Kidney (tissue), 14 donors: ENCODE results near the gene ARHGEF26. TPM values are rescaled to one million over a fixed set of nuclear protein-coding genes. Genes with fewer than 3 reads are reported as not detected.

Source experiments
- DNase-seq, 5 donors: peaks; one replicate each; pipeline ENCODE4 v3.0.0-alpha.2; 2013 to 2020
- FAIRE-seq: peaks from 2 replicates; lab custom pipeline; 2012; peaks lifted over from hg19 to GRCh38; lab: Jason Lieb, UNC
- H3K27ac ChIP-seq, 2 donors: one replicate each; pipeline ENCODE4 v1.7.0; 2013; ENCODE audit warnings: low read depth in 2 of 2, low read length in 2 of 2, inconsistent platforms in 1 of 2
- H3K27me3 ChIP-seq: one replicate; pipeline ENCODE4 v1.7.1; 2013; ENCODE audit warnings: low read length, inconsistent platforms; ENCODE audit not compliant: control insufficient read depth, insufficient read depth
- H3K36me3 ChIP-seq, 3 donors: one replicate each; pipeline versions ENCODE4 v1.7.0 to v1.7.1; 2013; ENCODE audit warnings: low read length in 3 of 3, control low read depth in 1 of 3, inconsistent platforms in 1 of 3; ENCODE audit not compliant: insufficient read depth in 3 of 3, control insufficient read depth in 2 of 3
- H3K4me1 ChIP-seq, 3 donors: one replicate each; pipeline versions ENCODE4 v1.7.0 to v1.7.1; 2013; ENCODE audit warnings: low read length in 3 of 3, inconsistent platforms in 1 of 3, low read depth in 1 of 3; ENCODE audit not compliant: control insufficient read depth in 2 of 3, insufficient read depth in 2 of 3
- H3K4me3 ChIP-seq, 3 donors: one replicate each; pipeline versions ENCODE4 v1.7.0 to v1.8.1; 2013; ENCODE audit warnings: low read length in 3 of 3, control low read depth in 1 of 3, inconsistent platforms in 1 of 3
- H3K9ac ChIP-seq, 3 donors: one replicate each; pipeline versions ENCODE4 v1.7.0 to v1.7.1; 2013; ENCODE audit warnings: low read length in 3 of 3, control low read depth in 1 of 3, inconsistent platforms in 1 of 3
- H3K9me3 ChIP-seq, 3 donors: one replicate each; pipeline versions ENCODE4 v1.7.0 to v1.7.1; 2013; ENCODE audit warnings: low read length in 3 of 3, control low read depth in 1 of 3, inconsistent platforms in 1 of 3; ENCODE audit not compliant: control insufficient read depth in 2 of 3, insufficient read depth in 1 of 3
- intact Hi-C: fragments of 100-400 bp; cut with DNase I; formaldehyde crosslinking; loops from one replicate; pipeline ENCODE4 v1.11.1; 2022
- polyA plus RNA-seq: library from polyadenylated mRNA; stranded (reverse); fragments of 350-450 nt; fragmentation: Illumina TruSeq; extraction: RNeasy Lipid Tissue Mini Kit (QIAGEN cat#74804); gene quantifications from one replicate; pipeline ENCODE4 v1.2.3, GENCODE V29; 2014; ENCODE audit warnings: low read depth, low replicate concordance; ENCODE audit not compliant: insufficient read depth
- total RNA-seq: library from RNA; stranded (reverse); fragmentation: NEBNext Ultra II Directional; extraction: Animal tissue kit (Norgen Biotek cat#: 25700); gene quantifications from one replicate; pipeline ENCODE4 v1.2.1, GENCODE V29; 2021
- TF ChIP-seq, protein P1 (sequence below): IDR thresholded peaks from 3 replicates; pipeline ENCODE4 v1.5.1; 2012; ENCODE audit warnings: mild to moderate bottlenecking, moderate library complexity, borderline replicate concordance; ENCODE audit not compliant: insufficient read depth; ENCODE audit errors: extremely low read depth
- donor health status: control.
- donor health status: control.
- donor health status: control.
- donor health status: control.
- donor health status: control.
- donor health status: DM: yes; HTN: yes; CAD: no.
- donor health status: Normal renal cell carcinoma (clear cell type).

Gene ARHGEF26
- total and polyA plus RNA-seq, 2 donors from 2014 or later, result 3.9 to 4.8 TPM

DNA sequence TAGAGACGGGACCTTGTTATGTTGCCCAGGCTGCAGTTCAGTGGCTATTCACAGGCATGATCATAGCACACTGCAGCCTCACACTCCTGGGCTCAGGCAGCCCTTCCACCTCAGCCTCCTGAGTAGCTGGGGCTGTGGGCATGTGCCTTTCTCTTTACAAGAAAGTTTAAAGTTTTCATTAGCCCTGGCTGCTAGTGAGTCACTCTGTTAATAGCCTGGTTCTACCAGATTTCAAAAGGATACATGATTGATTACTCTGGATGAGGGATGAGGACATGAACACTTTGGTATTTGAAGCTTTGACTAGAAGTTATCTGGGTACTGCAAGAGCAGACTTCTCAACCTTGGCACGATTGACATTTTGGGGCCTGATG lies 108.0 kb downstream of the ARHGEF26 start:
- DNase-seq (no peak), FAIRE-seq (no peak)
- Histone ChIP-seq H3K4me1 (no peaks in the 10 kb centered on the region), H3K27me3 (no peaks in the 10 kb centered on the region), H3K9me3 (no peaks in the 10 kb centered on the region), H3K36me3 (no peaks in the 10 kb centered on the region), H3K4me3 (no peak overlapping the region), H3K9ac (no peak overlapping the region), H3K27ac (no peak overlapping the region)
- TF ChIP-seq, protein P1, sequence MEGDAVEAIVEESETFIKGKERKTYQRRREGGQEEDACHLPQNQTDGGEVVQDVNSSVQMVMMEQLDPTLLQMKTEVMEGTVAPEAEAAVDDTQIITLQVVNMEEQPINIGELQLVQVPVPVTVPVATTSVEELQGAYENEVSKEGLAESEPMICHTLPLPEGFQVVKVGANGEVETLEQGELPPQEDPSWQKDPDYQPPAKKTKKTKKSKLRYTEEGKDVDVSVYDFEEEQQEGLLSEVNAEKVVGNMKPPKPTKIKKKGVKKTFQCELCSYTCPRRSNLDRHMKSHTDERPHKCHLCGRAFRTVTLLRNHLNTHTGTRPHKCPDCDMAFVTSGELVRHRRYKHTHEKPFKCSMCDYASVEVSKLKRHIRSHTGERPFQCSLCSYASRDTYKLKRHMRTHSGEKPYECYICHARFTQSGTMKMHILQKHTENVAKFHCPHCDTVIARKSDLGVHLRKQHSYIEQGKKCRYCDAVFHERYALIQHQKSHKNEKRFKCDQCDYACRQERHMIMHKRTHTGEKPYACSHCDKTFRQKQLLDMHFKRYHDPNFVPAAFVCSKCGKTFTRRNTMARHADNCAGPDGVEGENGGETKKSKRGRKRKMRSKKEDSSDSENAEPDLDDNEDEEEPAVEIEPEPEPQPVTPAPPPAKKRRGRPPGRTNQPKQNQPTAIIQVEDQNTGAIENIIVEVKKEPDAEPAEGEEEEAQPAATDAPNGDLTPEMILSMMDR, result no peak
- intact Hi-C loops, result no loop called here

DNA sequence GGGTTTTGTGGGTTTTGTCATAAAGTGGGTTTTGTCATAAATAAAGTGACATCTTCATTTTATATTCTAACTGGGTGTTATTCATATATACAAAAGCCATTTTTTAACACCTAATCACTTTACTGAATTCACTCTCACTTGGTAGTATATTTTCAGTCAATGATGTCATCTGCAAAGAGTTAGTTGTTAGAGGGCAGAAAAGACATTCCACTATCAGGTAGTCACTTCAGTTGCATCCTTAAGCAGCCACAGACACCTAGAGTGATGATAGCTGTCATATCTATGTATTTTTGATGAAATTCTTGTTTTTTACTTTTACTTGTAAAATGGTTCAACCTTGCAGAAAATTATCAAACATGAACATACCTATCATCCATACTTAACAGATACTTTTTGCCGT lies 114.1 kb downstream of the ARHGEF26 start:
- H3K9me3 ChIP-seq, result no peaks in the 10 kb centered on the region
- H3K9ac ChIP-seq, result no peak overlapping the region
- no peak overlapping the region for H3K27ac ChIP-seq
- H3K4me3 ChIP-seq, result no peak overlapping the region
- no peaks in the 10 kb centered on the region for H3K4me1 ChIP-seq
- TF ChIP-seq, protein P1, result no peak
- intact Hi-C loops, result no loop called here
- no peaks in the 10 kb centered on the region for H3K36me3 ChIP-seq
- no peak for DNase-seq
- no peaks in the 10 kb centered on the region for H3K27me3 ChIP-seq
- FAIRE-seq, result no peak

- no peak overlapping the region for H3K4me3 ChIP-seq
- no peak overlapping the region for H3K27ac ChIP-seq
- TF ChIP-seq, protein P1, result no peak
- no peaks in the 10 kb centered on the region for H3K9me3 ChIP-seq
- no peaks in the 10 kb centered on the region for H3K36me3 ChIP-seq
- no peak overlapping the region for H3K9ac ChIP-seq
- DNase-seq, result peak in 1 of 5 donors; percentile 42
- H3K4me1 ChIP-seq, result no peaks in the 10 kb centered on the region
- no peak for FAIRE-seq
- intact Hi-C loops, result no loop called here
- H3K27me3 ChIP-seq, result no peaks in the 10 kb centered on the region
Observed at GRCh38 chr3:154236331-154236730, 115.1 kb downstream of the ARHGEF26 start.

DNA sequence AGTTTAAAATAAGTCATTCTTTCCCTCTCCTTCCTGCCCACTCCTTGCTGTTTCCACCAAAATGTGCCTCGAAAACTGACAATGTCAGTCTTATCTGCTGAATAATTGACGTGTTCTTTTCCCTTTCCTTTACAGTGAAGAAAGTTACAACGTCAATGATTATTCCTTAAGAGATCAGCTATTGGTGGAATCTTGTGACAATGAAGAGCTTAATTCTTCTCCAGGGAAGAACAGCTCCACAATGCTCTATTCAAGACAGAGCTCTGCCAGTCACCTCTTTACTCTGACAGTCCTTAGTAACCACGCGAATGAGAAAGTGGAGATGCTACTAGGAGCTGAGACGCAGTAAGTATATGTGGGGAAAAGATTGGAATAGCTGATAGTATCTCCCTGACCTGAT lies 119.0 kb downstream of the ARHGEF26 start:
- intact Hi-C loops, result no loop called here
- H3K9me3 ChIP-seq, result no peaks in the 10 kb centered on the region
- no peaks in the 10 kb centered on the region for H3K27me3 ChIP-seq
- no peak overlapping the region for H3K4me3 ChIP-seq
- no peak for DNase-seq
- H3K4me1 ChIP-seq, result peaks cover 0 to 2% (median 0%) of the 10 kb centered on the region in 3 donors
- no peak overlapping the region for H3K9ac ChIP-seq
- TF ChIP-seq, protein P1, result no peak
- H3K36me3 ChIP-seq, result no peaks in the 10 kb centered on the region
- no peak for FAIRE-seq
- no peak overlapping the region for H3K27ac ChIP-seq
